ENCODE measurements around the gene BMPR1B.

The BMPR1B gene

GRCh38 chr4:94757192-94758140, at the start of gene BMPR1B:
Gene BMPR1B, plus strand, starts transcription at chr4:94757955. Its CDS starts 346,470 bp downstream, at chr4:95104425.
- peak; percentile 27 for DNase-seq (ENCODE audit: low read depth)

- no peak for DNase-seq (ENCODE audit: low read depth)
Observed at GRCh38 chr4:94711635-94712034, 46.1 kb upstream of the BMPR1B start.

GRCh38 chr4:94714365-94715160, 43.2 kb upstream of the BMPR1B start:
- peak; percentile 94 for DNase-seq (ENCODE audit: low read depth)

- no peak for DNase-seq (ENCODE audit: low read depth)
Observed at GRCh38 chr4:94715726-94716125, 42.0 kb upstream of the BMPR1B start.

GRCh38 chr4:94721310-94721709, 36.4 kb upstream of the BMPR1B start:
- no peak for DNase-seq (ENCODE audit: low read depth)

- no peak for DNase-seq (ENCODE audit: low read depth)
Observed at GRCh38 chr4:94722270-94722669, 35.5 kb upstream of the BMPR1B start.

GRCh38 chr4:94722748-94723147, 35.0 kb upstream of the BMPR1B start:
- DNase-seq (ENCODE audit: low read depth) = no peak

- no peak for DNase-seq (ENCODE audit: low read depth)
Observed at GRCh38 chr4:94724016-94724790, 33.6 kb upstream of the BMPR1B start.

GRCh38 chr4:94726524-94727123, 31.1 kb upstream of the BMPR1B start:
- no peak for DNase-seq (ENCODE audit: low read depth)

- DNase-seq (ENCODE audit: low read depth) = no peak
Observed at GRCh38 chr4:94728056-94728766, 29.5 kb upstream of the BMPR1B start.

GRCh38 chr4:94732358-94732698, 25.4 kb upstream of the BMPR1B start:
- DNase-seq (ENCODE audit: low read depth) = no peak

- DNase-seq (ENCODE audit: low read depth) = no peak
Observed at GRCh38 chr4:94739741-94740140, 18.0 kb upstream of the BMPR1B start.

- DNase-seq (ENCODE audit: low read depth) = no peak
Observed at GRCh38 chr4:94741304-94741703, 16.5 kb upstream of the BMPR1B start.

- no peak for DNase-seq (ENCODE audit: low read depth)
Observed at GRCh38 chr4:94743838-94744237, 13.9 kb upstream of the BMPR1B start.

- no peak for DNase-seq (ENCODE audit: low read depth)
Observed at GRCh38 chr4:94744850-94745249, 12.9 kb upstream of the BMPR1B start.

- DNase-seq (ENCODE audit: low read depth) = no peak
Observed at GRCh38 chr4:94746746-94747145, 11.0 kb upstream of the BMPR1B start.

- no peak for DNase-seq (ENCODE audit: low read depth)
Observed at GRCh38 chr4:94758141-94758699, 465 bp downstream of the BMPR1B start.

- no peak for DNase-seq (ENCODE audit: low read depth)
Observed at GRCh38 chr4:94758700-94759399, 1.1 kb downstream of the BMPR1B start.

GRCh38 chr4:94759767-94760211, 2.0 kb downstream of the BMPR1B start:
- no peak for DNase-seq (ENCODE audit: low read depth)

GRCh38 chr4:94762326-94762725, 4.6 kb downstream of the BMPR1B start:
- no peak for DNase-seq (ENCODE audit: low read depth)

All from GM04503 (cell line).